ENCODE results near the gene APC. TPM values are rescaled to one million over a fixed set of nuclear protein-coding genes. Genes with fewer than 3 reads are reported as not detected.

APC gene
- total RNA-seq, 1 experiment from 2014 or later: 24.9 TPM

DNA sequence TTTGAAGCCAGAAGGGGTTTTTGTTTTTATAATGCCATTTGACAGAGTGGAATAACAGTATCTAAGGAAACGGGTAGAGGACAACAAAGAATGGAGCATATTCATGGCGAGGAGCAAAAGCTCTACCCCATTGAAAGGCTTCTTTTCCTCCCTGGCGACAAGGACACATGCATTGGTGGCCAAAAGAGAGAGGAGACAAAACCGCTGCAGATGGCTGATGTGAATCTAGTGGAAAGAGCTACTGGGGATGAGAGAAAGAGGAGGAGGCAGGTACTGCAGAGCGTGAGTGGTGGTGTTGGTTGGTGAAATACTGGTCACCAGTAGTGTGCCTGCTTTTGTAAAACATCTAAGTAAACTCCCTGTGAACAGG lies 491 bp downstream of the APC start:
- Mint-ChIP-seq H3K27me3 (ENCODE audit: insufficient read depth, unreplicated experiment) (no peaks in the 10 kb centered on the region), H3K9me3 (ENCODE audit: unreplicated experiment) (no peaks in the 10 kb centered on the region), H3K4me3 (ENCODE audit: unreplicated experiment) (peak overlapping the region; percentile 92), H3K27ac (ENCODE audit: low read depth, unreplicated experiment) (peak overlapping the region; percentile 92), H3K4me1 (ENCODE audit: insufficient read depth, unreplicated experiment) (peaks cover 6% of the 10 kb centered on the region), H3K36me3 (ENCODE audit: insufficient read depth, unreplicated experiment) (no peaks in the 10 kb centered on the region)
- TF ChIP-seq, protein P1, sequence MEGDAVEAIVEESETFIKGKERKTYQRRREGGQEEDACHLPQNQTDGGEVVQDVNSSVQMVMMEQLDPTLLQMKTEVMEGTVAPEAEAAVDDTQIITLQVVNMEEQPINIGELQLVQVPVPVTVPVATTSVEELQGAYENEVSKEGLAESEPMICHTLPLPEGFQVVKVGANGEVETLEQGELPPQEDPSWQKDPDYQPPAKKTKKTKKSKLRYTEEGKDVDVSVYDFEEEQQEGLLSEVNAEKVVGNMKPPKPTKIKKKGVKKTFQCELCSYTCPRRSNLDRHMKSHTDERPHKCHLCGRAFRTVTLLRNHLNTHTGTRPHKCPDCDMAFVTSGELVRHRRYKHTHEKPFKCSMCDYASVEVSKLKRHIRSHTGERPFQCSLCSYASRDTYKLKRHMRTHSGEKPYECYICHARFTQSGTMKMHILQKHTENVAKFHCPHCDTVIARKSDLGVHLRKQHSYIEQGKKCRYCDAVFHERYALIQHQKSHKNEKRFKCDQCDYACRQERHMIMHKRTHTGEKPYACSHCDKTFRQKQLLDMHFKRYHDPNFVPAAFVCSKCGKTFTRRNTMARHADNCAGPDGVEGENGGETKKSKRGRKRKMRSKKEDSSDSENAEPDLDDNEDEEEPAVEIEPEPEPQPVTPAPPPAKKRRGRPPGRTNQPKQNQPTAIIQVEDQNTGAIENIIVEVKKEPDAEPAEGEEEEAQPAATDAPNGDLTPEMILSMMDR (IDR thresholded peaks at IDR 0.05; ENCODE audit: unreplicated experiment): no peak
- ChIA-PET CTCF (interaction anchor here (0.6 to 6.2 kb wide), 4 partner anchors 20 to 186 kb away, joined by 3 to 38 read pairs (median 4); no protein-coding TSS in a partner anchor), POLR2A (interaction anchor here (0.7 to 4.7 kb wide), 9 partner anchors 9 to 318 kb away, joined by 3 to 44 read pairs (median 6); partner anchors contain the start of gene SRP19)
- BruUV-seq (replicated peaks): TSS peak; percentile 64
- no peak for DNase-seq (ENCODE audit: unreplicated experiment)
- intact Hi-C loops (cut with micrococcal nuclease): loop anchor here (5.0 kb wide), 1 partner anchor 46 kb away; no protein-coding TSS in a partner anchor

DNA sequence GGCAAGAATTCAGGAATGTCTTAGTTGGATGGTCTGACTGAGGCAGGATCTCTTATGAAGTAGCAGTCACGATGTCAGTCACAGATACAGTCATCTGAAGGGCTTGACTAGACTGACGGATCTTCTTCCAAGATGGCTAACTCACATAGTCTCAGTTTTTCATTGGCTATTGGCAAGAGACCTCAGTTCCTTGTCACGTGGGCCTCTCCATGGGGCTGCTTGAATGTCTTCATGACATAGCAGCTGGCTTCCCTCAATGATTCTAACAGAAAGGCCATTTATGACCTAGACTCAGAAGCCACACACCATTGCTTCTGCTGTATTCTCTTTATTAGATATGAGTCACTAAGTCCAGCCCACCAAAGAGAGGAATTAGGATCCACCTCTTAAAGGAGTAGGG lies 4.7 kb downstream of the APC start:
- peaks cover 6% of the 10 kb centered on the region for H3K4me1 Mint-ChIP-seq (ENCODE audit: insufficient read depth, unreplicated experiment)
- TF ChIP-seq, protein P1 (IDR thresholded peaks at IDR 0.05; ENCODE audit: unreplicated experiment): no peak

DNA sequence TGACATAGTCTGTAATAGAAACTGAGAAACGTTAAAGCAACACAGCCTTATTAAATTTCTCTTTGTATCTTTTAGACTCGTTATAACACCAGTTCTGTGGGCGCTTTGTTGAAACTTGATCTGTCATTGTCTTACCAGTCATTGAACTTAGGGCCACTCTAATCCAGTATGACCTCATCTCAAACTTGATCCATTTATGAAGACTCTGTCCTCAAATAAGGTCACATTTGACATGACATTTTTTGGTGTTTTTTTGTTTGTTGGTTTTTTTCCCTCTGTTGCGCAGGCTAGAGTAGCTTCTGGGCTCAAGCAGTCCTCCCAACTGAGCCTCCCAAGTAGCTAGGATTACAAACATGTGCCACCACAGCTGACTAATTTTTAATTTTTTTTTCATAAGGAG lies 5.9 kb downstream of the APC start:
- CTCF ChIA-PET: interaction anchor here (0.6 to 1.9 kb wide), 4 partner anchors 9 to 196 kb away, joined by 3 to 9 read pairs (median 3); no protein-coding TSS in a partner anchor
- H3K4me1 Mint-ChIP-seq (ENCODE audit: insufficient read depth, unreplicated experiment): no peaks in the 10 kb centered on the region
- H3K36me3 Mint-ChIP-seq (ENCODE audit: insufficient read depth, unreplicated experiment): no peaks in the 10 kb centered on the region

More for the DNA sequence above, 4.7 kb downstream of the APC start:
- ChIA-PET POLR2A (interaction anchor here (1.1 kb wide), 1 partner anchor 31 kb away, joined by 3 read pairs; no protein-coding TSS in a partner anchor), CTCF (interaction anchor here (0.6 to 1.9 kb wide), 2 partner anchors 15 to 189 kb away, joined by 3 to 9 read pairs; no protein-coding TSS in a partner anchor)
- Mint-ChIP-seq H3K36me3 (ENCODE audit: insufficient read depth, unreplicated experiment) (no peaks in the 10 kb centered on the region), H3K4me3 (ENCODE audit: unreplicated experiment) (no peak overlapping the region), H3K27ac (ENCODE audit: low read depth, unreplicated experiment) (no peak overlapping the region), H3K27me3 (ENCODE audit: insufficient read depth, unreplicated experiment) (no peaks in the 10 kb centered on the region), H3K9me3 (ENCODE audit: unreplicated experiment) (no peaks in the 10 kb centered on the region)
- DNase-seq (ENCODE audit: unreplicated experiment): no peak
- intact Hi-C loops (cut with micrococcal nuclease): no loop called here
- no TSS peak for BruUV-seq (replicated peaks)

DNA sequence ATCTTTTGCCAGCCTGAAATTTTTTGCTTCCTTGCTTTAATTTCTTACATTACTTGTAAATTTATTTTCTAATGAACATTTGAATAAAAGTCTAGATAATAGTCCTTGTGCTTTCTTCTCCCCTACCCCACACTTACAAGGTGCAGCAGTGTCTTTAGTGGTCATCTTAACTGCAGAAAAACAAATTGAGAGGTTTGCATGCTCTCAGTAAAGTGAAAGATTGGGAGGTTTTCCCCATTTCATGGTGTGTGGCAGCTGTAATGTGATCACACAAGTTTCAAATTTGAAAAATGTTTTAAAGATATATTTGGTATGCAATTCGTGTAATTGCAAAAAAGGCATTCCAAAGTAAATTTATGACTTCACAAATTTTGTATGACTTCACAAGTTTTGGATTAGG lies 14.7 kb downstream of the APC start:
- no TSS peak for BruUV-seq (replicated peaks)
- ChIA-PET POLR2A (interaction anchor here (0.7 kb wide), 1 partner anchor 1612 kb away, joined by 4 read pairs; no protein-coding TSS in a partner anchor), CTCF (no interaction called here)
- Mint-ChIP-seq H3K27me3 (ENCODE audit: insufficient read depth, unreplicated experiment) (no peaks in the 10 kb centered on the region), H3K27ac (ENCODE audit: low read depth, unreplicated experiment) (no peak overlapping the region), H3K4me3 (ENCODE audit: unreplicated experiment) (no peak overlapping the region), H3K4me1 (ENCODE audit: insufficient read depth, unreplicated experiment) (peaks cover 5% of the 10 kb centered on the region), H3K36me3 (ENCODE audit: insufficient read depth, unreplicated experiment) (peaks cover 5% of the 10 kb centered on the region), H3K9me3 (ENCODE audit: unreplicated experiment) (no peaks in the 10 kb centered on the region)
- TF ChIP-seq, protein P1 (IDR thresholded peaks at IDR 0.05; ENCODE audit: unreplicated experiment): no peak
- no peak for DNase-seq (ENCODE audit: unreplicated experiment)
- intact Hi-C loops (cut with micrococcal nuclease): no loop called here

More for the DNA sequence above, 5.9 kb downstream of the APC start:
- no peak overlapping the region for H3K4me3 Mint-ChIP-seq (ENCODE audit: unreplicated experiment)
- no peak overlapping the region for H3K27ac Mint-ChIP-seq (ENCODE audit: low read depth, unreplicated experiment)
- POLR2A ChIA-PET: interaction anchor here (0.7 to 1.1 kb wide), 2 partner anchors 33 to 184 kb away, joined by 3 read pairs; no protein-coding TSS in a partner anchor
- no peak for DNase-seq (ENCODE audit: unreplicated experiment)
- intact Hi-C loops (cut with micrococcal nuclease): no loop called here
- H3K9me3 Mint-ChIP-seq (ENCODE audit: unreplicated experiment): no peaks in the 10 kb centered on the region
- BruUV-seq (replicated peaks): no TSS peak
- H3K27me3 Mint-ChIP-seq (ENCODE audit: insufficient read depth, unreplicated experiment): no peaks in the 10 kb centered on the region
- TF ChIP-seq, protein P1 (IDR thresholded peaks at IDR 0.05; ENCODE audit: unreplicated experiment): no peak
